SJCRH30 (cell line): ENCODE results near the gene PROSER2. TPM values are rescaled to one million over a fixed set of nuclear protein-coding genes. Genes with fewer than 3 reads are reported as not detected.

ENCODE experiments used
- DNase-seq, 2 experiments: peaks; one replicate each; pipeline ENCODE4 v3.0.0-alpha.2; 2015 to 2020
- H3K27ac ChIP-seq: fragments of 250-450 bp; sonication (Bioruptor Pico); 2 replicates; pipeline ENCODE4 v1.5.1; 2020; ENCODE audit warnings: mild to moderate bottlenecking, moderate library complexity
- H3K27me3 ChIP-seq: fragments of 250-450 bp; sonication (Bioruptor Pico); 2 replicates; pipeline ENCODE4 v1.5.1; 2020; ENCODE audit warnings: mild to moderate bottlenecking, moderate library complexity
- H3K36me3 ChIP-seq: fragments of 250-450 bp; sonication (Bioruptor Pico); 2 replicates; pipeline ENCODE4 v1.5.1; 2020; ENCODE audit warnings: mild to moderate bottlenecking, moderate library complexity
- H3K4me1 ChIP-seq: fragments of 250-450 bp; sonication (Bioruptor Pico); 2 replicates; pipeline ENCODE4 v1.5.1; 2020; ENCODE audit warnings: mild to moderate bottlenecking, moderate library complexity
- H3K4me3 ChIP-seq: fragments of 250-450 bp; sonication (Bioruptor Pico); 2 replicates; pipeline ENCODE4 v1.5.1; 2020; ENCODE audit warnings: mild to moderate bottlenecking, moderate library complexity
- H3K9me3 ChIP-seq: fragments of 250-450 bp; sonication (Bioruptor Pico); replicated peaks from 2 replicates; pipeline ENCODE4 v1.5.1; 2020; ENCODE audit warnings: mild to moderate bottlenecking, moderate library complexity
- total RNA-seq: library from RNA; depleted of rRNA; stranded (reverse); fragments of >200 nt; shearing (Covaris generic); gene quantifications from 2 replicates; pipeline ENCODE4 v1.2.3, GENCODE V29; 2014

PROSER2 gene
- total RNA-seq, 1 experiment from 2014 or later = 10.7 TPM

- Histone ChIP-seq H3K4me3 (no peak overlapping the region), H3K27ac (no peak overlapping the region), H3K36me3 (no peaks in the 10 kb centered on the region), H3K27me3 (no peaks in the 10 kb centered on the region), H3K9me3 (no peaks in the 10 kb centered on the region), H3K4me1 (no peaks in the 10 kb centered on the region)
- DNase-seq = no peak
Measured at GRCh38 chr10:11796474-11796873, 26.7 kb upstream of the PROSER2 start.

- no peak overlapping the region for H3K27ac ChIP-seq
- DNase-seq = no peak
Measured at GRCh38 chr10:11797281-11797680, 25.9 kb upstream of the PROSER2 start.

GRCh38 chr10:11797847-11798633 lies 25.1 kb upstream of the PROSER2 start:
- Histone ChIP-seq H3K27me3 (no peaks in the 10 kb centered on the region), H3K27ac (no peak overlapping the region), H3K4me3 (no peak overlapping the region), H3K9me3 (no peaks in the 10 kb centered on the region), H3K36me3 (no peaks in the 10 kb centered on the region), H3K4me1 (no peaks in the 10 kb centered on the region)
- DNase-seq = no peak

More at GRCh38 chr10:11797281-11797680, 25.9 kb upstream of the PROSER2 start:
- H3K4me1 ChIP-seq = no peaks in the 10 kb centered on the region
- H3K27me3 ChIP-seq = no peaks in the 10 kb centered on the region
- H3K9me3 ChIP-seq = no peaks in the 10 kb centered on the region
- H3K36me3 ChIP-seq = no peaks in the 10 kb centered on the region
- H3K4me3 ChIP-seq = no peak overlapping the region

GRCh38 chr10:11798845-11799735 lies 24.1 kb upstream of the PROSER2 start:
- Histone ChIP-seq H3K27ac (no peak overlapping the region), H3K36me3 (no peaks in the 10 kb centered on the region), H3K9me3 (no peaks in the 10 kb centered on the region), H3K4me3 (no peak overlapping the region), H3K27me3 (no peaks in the 10 kb centered on the region), H3K4me1 (no peaks in the 10 kb centered on the region)
- no peak for DNase-seq

- H3K27ac ChIP-seq = no peak overlapping the region
- H3K36me3 ChIP-seq = no peaks in the 10 kb centered on the region
- no peak for DNase-seq
- H3K4me3 ChIP-seq = no peak overlapping the region
- H3K9me3 ChIP-seq = no peaks in the 10 kb centered on the region
- no peaks in the 10 kb centered on the region for H3K4me1 ChIP-seq
- no peaks in the 10 kb centered on the region for H3K27me3 ChIP-seq
Measured at GRCh38 chr10:11799736-11800080, 23.4 kb upstream of the PROSER2 start.

- Histone ChIP-seq H3K9me3 (no peaks in the 10 kb centered on the region), H3K4me1 (no peaks in the 10 kb centered on the region), H3K36me3 (no peaks in the 10 kb centered on the region), H3K4me3 (no peak overlapping the region), H3K27me3 (no peaks in the 10 kb centered on the region), H3K27ac (no peak overlapping the region)
- DNase-seq = no peak
Measured at GRCh38 chr10:11804336-11804735, 18.8 kb upstream of the PROSER2 start.

GRCh38 chr10:11805792-11806191 lies 17.4 kb upstream of the PROSER2 start:
- H3K27me3 ChIP-seq = no peaks in the 10 kb centered on the region
- H3K4me1 ChIP-seq = peaks cover 7% of the 10 kb centered on the region; the same call in 1 of the 2 replicates
- H3K36me3 ChIP-seq = no peaks in the 10 kb centered on the region
- no peaks in the 10 kb centered on the region for H3K9me3 ChIP-seq
- no peak overlapping the region for H3K4me3 ChIP-seq
- H3K27ac ChIP-seq = no peak overlapping the region
- DNase-seq = no peak

- Histone ChIP-seq H3K4me3 (no peak overlapping the region), H3K36me3 (no peaks in the 10 kb centered on the region), H3K9me3 (no peaks in the 10 kb centered on the region), H3K4me1 (peaks cover 12% of the 10 kb centered on the region; the same call in 1 of the 2 replicates), H3K27me3 (no peaks in the 10 kb centered on the region), H3K27ac (no peak overlapping the region)
- DNase-seq = no peak
Measured at GRCh38 chr10:11806706-11807105, 16.4 kb upstream of the PROSER2 start.

- Histone ChIP-seq H3K36me3 (no peaks in the 10 kb centered on the region), H3K27ac (no peak overlapping the region), H3K4me1 (peaks cover 17% of the 10 kb centered on the region), H3K4me3 (no peak overlapping the region), H3K27me3 (no peaks in the 10 kb centered on the region), H3K9me3 (no peaks in the 10 kb centered on the region)
- no peak for DNase-seq
Measured at GRCh38 chr10:11808808-11809207, 14.3 kb upstream of the PROSER2 start.

GRCh38 chr10:11810313-11810766 lies 12.8 kb upstream of the PROSER2 start:
- H3K27ac ChIP-seq = peak overlapping the region; percentile 88
- H3K4me1 ChIP-seq = peaks cover 17% of the 10 kb centered on the region
- H3K9me3 ChIP-seq = no peaks in the 10 kb centered on the region
- no peaks in the 10 kb centered on the region for H3K27me3 ChIP-seq
- H3K36me3 ChIP-seq = no peaks in the 10 kb centered on the region
- DNase-seq = peak; percentile 91 to 93
- H3K4me3 ChIP-seq = peak overlapping the region; percentile 39

GRCh38 chr10:11810973-11811372 lies 12.2 kb upstream of the PROSER2 start:
- H3K27ac ChIP-seq = peak overlapping the region; percentile 88
- peaks cover 17% of the 10 kb centered on the region for H3K4me1 ChIP-seq
- H3K9me3 ChIP-seq = no peaks in the 10 kb centered on the region
- no peaks in the 10 kb centered on the region for H3K36me3 ChIP-seq
- peak overlapping the region; percentile 39 for H3K4me3 ChIP-seq
- no peak for DNase-seq
- H3K27me3 ChIP-seq = no peaks in the 10 kb centered on the region

GRCh38 chr10:11813177-11813576 lies 10.0 kb upstream of the PROSER2 start:
- Histone ChIP-seq H3K9me3 (no peaks in the 10 kb centered on the region), H3K36me3 (no peaks in the 10 kb centered on the region), H3K4me3 (no peak overlapping the region), H3K27me3 (no peaks in the 10 kb centered on the region), H3K27ac (no peak overlapping the region), H3K4me1 (peaks cover 17% of the 10 kb centered on the region)
- no peak for DNase-seq

GRCh38 chr10:11813855-11814567 lies 9.1 kb upstream of the PROSER2 start:
- Histone ChIP-seq H3K27me3 (no peaks in the 10 kb centered on the region), H3K36me3 (no peaks in the 10 kb centered on the region), H3K9me3 (no peaks in the 10 kb centered on the region), H3K27ac (no peak overlapping the region), H3K4me3 (no peak overlapping the region), H3K4me1 (peaks cover 17% of the 10 kb centered on the region)
- DNase-seq = no peak

GRCh38 chr10:11819027-11819426 lies 4.1 kb upstream of the PROSER2 start:
- no peak for DNase-seq
- no peak overlapping the region for H3K4me3 ChIP-seq
- no peaks in the 10 kb centered on the region for H3K4me1 ChIP-seq

More at GRCh38 chr10:11819027-11819426, 4.1 kb upstream of the PROSER2 start:
- Histone ChIP-seq H3K27ac (no peak overlapping the region), H3K27me3 (no peaks in the 10 kb centered on the region), H3K9me3 (no peaks in the 10 kb centered on the region), H3K36me3 (no peaks in the 10 kb centered on the region)
